Measurements from ENCODE around the gene SOD1.

Gene SOD1

DNA sequence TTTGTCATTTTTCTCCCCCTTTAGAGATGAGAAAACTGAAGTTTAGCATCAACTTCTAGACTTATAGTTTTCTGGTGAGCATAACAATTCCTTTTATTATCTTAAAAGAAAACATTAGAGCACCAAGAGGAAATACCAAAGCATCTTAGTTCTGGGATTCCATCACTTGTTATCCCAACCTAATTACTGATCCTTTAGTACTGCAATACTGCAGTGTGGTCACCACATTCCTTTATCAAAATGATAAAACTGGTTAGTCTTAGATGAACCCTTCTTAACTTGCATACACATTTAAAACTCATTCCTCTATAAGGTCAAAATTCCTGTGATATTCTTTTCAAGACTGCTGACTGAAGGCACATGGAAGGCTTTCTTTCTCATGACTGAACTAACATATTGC, 23.1 kb downstream of the SOD1 start:
- no peak for DNase-seq (ENCODE audit: low read depth, low spot score)

DNA sequence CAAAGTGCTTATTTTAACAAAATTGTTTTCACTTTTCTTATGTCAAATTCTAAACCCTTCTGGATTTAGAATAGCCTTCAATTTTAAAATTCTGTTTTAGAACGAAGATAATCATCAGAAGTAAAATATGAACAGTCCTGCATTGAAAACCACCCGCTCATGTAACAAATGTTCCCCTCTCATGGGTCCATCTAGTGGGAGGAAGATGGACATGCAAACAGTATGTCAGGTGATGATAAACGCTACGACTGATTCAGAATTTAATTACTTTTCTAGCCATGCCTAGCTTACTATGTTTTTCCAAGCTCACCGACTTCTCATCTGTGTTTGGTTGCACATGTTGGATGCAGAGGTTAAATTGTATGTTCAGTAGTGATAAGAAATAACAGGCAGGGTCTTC, 23.5 kb downstream of the SOD1 start:
- DNase-seq (ENCODE audit: low read depth, low spot score) = no peak

DNA sequence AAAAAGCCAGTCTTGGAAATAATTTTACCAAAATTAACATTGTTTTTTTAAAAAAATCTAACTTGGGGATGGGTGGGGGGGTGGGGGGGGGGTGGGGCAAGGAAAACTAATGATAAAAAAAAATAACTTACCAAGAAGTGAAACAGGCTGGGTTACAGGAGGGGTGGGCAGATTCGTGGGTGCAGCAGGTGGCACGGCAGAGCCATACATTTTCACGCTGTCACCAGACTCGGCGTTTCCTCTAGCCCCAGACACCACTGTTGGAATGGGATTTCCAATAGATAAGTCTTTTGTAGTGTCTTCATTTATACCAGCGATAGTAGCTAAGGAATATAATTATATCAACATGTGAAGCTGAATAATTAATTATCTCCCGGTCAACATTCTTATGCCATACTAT, 25.4 kb downstream of the SOD1 start:
- DNase-seq (ENCODE audit: low read depth, low spot score) = no peak

DNA sequence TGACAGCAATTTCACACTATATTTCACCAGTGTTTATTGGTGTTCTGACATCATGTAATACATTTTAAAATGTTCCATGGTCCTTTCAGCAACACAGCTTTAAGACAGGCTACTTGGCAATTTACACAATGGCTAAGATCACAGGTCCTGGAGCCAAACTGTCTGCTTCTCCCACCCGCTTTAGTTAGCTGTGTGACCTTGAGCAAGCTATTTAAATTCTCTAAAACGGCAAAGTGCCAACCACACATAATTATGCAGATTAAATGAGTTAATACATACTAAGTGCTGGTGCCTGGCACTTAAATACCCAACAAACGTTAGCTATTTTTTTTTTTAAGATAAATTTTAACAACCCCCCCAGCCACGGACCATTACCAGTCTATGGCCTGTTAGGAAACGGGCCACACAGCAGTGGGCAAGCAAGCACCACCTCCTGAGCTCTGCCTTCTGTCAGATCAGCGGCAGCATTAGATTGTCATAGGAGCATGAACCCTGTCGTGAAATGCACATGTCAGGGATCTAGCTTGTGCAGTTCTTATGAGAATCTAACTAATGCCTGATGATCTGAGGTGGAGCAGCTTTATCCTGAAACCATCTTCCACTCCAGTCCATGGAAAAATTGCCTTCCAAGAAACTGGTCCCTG, 26.9 kb downstream of the SOD1 start:
- no peak for DNase-seq (ENCODE audit: low read depth, low spot score)

DNA sequence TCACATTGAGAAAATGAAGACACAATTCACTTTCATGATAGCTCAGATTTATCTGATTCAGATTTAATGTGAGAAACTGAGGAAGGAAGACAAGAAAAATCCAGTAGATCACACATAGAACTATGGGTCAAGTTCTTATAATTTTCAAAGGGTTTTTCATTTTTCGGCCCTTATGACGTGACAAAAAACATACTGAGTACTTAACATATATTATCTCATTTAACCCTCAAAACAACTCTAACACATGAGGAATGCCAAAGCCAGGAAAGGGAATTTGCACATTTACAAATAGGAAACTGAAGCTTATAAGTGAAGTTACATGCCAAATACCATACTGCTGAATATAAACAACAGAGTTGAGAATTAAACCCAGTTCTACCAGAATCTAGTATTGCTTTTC, 27.6 kb downstream of the SOD1 start:
- DNase-seq (ENCODE audit: low read depth, low spot score) = no peak

DNA sequence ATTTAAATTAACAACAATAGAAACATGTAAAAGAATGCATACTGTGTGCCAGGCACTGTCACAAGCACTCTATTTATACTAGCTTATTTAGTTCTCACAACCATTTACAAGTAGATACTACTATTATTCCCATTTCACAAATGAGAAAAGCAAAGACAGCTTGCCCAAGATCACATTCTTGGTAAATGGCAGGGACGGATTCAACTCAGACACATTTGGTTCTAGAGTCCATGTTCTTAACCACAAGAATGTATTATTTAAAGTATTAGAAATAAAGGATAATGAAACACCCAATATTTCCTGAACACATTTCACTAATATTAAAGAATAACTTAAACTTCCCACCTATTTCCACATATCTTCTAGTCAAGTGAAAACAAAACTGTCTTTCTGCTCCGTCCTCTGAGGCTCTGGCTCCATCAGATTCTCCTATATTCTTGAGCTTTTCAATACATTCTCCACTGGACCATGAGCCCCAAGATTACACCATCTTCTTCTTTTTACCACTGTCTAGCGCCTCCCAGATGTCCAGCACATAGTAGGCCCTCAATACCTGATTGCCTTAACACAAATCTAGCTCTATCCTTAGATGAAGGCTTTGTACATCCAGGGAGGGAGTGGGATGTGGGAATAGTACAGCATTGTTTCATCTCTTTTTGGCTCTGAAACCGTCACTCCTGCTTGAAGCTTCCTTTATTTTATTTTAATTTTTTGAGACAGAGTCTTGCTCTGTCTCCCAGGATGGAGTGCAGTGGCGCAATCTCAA, 29.3 kb downstream of the SOD1 start:
- DNase-seq (ENCODE audit: low read depth, low spot score) = no peak

DNA sequence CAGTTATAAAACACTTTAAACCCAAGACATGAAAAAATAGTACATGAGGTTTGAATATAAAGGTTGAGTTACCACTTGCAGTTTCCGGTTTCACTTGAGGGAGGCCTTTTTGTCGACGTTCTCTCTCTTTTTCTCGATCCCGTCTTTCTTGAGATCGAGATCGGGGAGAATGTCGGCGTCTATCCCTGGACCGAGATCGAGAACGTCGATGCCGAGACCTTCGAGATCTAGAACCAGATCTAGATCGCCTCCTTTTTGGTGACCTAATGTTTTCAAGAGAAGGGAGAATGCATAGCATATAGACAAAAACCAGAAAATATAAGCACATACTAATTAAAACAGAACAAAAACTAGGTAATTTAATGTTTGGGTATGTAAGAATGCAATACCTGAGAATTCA, 33.7 kb downstream of the SOD1 start:
- no peak for DNase-seq (ENCODE audit: low read depth, low spot score)

DNA sequence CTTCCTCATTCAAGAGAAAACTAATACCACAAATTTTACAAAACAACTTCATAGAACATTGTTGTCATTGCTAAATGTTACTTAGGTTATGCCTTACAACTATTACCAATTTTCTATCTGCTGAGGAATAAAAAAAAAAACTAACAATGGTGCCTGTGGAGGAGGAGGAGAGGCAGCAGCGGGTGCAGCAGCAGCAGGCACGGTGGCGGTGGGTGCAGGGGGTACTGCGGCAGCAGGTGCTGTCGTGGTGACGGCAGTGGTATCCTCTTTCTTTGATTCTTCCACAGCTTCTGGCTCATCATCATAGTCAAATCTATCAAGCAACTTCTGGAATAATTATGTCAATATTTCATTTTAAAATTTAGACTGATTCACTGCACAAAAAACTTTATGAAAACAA, 36.9 kb downstream of the SOD1 start:
- DNase-seq (ENCODE audit: low read depth, low spot score) = no peak

DNA sequence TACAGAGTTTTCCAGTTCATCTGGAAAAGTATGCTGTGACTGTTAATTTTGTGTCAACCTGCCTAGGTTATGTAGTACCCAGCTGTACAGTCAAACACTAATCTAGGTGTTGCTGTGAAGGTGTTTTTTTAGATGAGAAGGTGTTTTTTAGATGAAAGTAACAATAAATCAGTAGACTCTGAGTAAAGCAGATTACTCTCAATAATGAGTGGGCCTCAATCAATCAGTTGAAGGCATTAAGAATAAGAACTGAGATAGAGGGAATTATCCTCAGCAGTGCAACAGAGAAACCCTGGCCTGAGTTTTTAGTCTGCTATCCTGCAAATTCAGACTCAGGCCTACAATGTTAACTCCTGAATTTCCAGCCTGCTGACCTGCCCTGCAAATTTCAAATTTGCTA, 39.0 kb downstream of the SOD1 start:
- DNase-seq (ENCODE audit: low read depth, low spot score) = no peak

DNA sequence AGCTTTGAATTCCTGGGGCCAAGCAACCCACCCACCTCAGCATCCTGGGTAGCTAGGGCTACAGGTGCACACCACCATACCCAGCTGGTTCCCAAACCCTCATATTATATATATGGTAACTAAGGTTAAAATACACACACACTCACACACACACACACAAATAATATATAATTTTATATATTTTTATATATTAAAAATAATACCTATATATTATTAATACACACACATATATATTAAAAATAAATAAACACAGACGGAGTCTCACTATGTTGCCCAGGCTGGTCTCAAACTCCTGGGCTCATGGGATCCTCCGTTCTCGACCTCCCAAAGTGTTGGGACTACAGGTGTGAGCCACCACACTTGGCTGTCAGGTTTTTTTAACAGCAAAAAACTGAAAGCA, 40.5 kb downstream of the SOD1 start:
- DNase-seq (ENCODE audit: low read depth, low spot score) = no peak

DNA sequence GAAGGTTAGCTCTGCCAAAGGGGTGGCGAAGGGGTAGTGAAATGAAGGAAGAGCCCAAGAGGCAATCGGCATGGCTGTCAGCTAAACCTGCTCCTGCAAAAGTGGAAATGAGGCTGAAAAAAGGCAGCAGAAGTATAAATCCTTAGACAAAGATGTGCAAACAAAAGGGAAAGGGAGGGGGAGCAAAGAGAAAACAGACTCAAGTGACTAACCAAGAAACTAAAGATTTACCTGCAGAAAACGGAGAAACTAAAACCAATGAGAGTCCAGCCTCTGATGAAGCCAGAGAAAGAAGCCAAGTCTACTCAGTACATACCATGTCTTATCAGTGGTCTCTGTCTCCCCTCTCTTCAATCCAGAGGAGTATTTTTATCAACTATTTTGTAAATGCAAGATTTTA, 47.1 kb downstream of the SOD1 start:
- DNase-seq (ENCODE audit: low read depth, low spot score) = no peak

DNA sequence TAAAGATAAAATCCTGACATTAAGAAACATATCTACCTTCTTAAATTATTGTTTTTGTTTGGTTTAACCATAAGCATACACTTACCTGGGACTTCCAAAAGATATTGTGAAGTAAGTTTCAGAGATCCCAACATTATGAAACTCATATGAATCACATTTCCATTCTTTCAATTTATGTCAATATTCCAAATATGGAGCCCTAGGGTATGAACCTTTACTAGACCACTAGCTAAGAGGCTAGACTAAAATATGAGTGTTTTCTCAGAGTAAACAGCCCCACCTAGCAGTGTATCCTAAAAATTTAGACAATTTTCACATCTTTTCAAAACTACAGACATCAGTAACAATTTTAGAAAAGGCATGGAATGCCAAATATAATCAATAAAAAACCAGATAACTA, 48.0 kb downstream of the SOD1 start:
- no peak for DNase-seq (ENCODE audit: low read depth, low spot score)

DNA sequence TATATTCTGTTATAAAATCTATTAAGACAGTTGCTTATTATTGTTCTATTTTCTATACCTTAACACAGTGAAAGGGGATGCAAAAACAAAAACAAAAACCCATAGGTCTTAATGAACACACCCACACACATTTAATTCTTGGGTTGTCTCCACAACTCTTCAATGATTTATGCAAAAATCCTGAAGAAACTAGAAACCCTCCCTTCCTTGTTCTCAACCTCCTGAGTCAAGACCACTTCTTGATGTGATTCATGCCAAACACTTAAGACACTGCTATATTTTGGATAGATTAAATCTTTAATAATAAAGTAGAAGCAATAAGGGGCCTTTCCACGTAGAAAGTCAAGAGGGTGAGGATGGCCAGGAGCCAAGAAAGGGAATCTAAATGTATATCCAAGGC, 49.0 kb downstream of the SOD1 start:
- DNase-seq (ENCODE audit: low read depth, low spot score) = no peak

DNA sequence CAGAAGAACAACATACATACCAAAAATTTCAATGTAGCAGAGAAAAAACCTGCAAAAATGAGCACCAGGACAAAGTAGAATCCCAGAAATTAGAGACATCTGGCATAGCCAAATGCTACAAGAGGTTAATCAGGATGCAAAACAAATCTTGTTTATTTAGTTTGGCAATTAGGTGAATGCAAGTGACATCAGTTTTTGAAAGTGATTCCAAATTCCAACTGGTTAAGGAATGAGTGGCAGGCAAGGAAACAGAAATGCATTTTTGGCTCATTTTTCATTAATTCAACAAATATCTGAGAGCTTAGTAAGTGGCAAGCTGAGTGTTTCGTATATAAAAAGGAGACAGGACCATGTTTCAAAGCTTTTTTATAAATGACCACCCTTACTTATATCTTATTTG, 51.1 kb downstream of the SOD1 start:
- no peak for DNase-seq (ENCODE audit: low read depth, low spot score)

DNA sequence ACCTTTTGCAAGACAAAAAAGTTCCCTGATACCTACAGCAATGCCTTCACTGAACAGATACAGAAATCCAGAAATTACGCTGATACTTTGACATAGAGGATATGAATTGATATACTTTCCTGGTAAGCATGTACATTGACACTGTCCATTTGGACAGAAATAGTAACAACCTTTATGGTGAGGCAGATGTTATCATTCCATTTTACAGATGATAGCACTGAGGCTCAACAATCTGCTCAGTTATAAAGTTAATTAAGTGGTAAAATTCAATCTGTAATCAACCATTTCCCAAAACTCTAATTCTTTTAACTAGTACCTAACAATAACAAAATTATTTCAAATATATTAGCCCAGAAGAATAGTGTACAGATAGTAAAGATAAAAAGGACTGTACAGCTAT, 51.8 kb downstream of the SOD1 start:
- DNase-seq (ENCODE audit: low read depth, low spot score) = no peak

DNA sequence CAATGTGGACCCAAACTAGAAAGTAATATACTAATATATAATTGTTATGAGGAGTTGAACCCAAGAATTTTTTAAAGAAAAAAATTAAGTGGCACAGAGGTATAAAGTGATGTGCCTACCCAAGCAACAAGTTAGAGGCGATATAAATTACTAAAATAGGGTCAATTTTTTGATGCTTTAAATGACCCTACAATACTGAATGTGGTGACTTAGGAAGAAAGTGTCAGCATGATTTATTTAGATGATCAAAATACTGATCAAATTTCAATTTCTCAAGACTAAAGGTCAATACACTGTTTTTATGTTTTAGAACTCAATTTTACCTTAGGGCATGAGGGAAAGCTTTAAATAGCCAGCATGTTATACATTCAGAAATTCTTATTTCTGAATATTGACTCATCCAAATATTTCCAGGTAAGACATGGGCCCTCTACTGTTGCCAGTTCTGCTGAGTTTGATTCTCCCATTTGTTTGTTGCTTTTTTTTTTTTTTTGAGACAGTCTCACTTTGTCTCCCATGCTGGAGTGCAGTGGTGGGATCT, 52.3 kb downstream of the SOD1 start:
- DNase-seq (ENCODE audit: low read depth, low spot score) = no peak

DNA sequence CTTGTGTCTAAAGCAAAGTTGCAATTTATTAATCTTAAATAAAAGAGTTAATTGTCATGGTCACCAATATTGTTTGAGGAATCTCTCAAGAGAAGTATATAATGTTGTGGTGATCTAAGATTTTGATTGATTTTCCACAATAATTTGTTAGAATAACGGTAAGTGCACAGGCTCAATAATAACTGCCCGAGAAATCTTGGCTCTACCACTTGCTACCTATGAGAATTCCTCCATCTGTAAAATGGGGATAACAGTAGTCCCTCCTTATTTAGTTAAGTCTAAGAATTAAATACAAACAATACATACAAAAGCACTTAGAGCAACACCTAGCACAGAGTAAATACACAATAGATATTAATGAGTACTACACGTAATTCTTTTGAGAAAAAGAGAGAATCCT, 53.6 kb downstream of the SOD1 start:
- no peak for DNase-seq (ENCODE audit: low read depth, low spot score)

DNA sequence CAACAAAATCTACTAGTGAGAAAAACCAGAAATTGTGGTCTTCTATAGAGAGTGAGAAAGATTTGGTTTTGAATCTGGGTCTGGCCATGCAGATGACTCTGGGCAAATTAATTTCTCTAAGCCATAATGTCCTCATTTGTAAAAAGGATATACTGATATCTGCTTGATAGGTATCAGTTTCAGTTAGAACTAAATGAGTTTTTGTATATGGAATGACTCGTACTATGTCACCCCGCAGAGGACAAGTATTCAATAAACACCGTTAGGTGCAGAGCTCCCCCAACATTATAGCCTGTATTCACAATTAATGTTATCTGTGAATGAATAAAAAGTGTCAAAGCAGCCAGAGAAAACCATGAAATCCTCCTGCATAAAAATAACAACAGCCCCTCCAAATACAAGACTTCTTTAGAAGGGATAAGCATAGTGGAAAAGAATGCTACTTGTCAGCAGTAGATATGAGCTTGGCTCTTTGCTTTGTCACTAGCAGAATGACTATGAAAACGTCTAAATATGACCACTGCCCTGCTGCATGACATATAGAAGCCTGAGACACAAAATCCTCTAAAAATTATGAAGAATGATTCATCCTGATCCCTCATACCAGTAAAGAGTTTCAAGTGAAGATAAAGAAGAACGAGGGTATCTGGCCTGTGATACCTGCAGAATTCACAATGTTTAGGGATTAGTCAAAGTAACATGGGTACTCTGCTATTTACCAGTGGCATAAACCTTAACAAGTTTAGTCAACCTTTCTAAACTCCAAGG, 54.7 kb downstream of the SOD1 start:
- no peak for DNase-seq (ENCODE audit: low read depth, low spot score)

DNA sequence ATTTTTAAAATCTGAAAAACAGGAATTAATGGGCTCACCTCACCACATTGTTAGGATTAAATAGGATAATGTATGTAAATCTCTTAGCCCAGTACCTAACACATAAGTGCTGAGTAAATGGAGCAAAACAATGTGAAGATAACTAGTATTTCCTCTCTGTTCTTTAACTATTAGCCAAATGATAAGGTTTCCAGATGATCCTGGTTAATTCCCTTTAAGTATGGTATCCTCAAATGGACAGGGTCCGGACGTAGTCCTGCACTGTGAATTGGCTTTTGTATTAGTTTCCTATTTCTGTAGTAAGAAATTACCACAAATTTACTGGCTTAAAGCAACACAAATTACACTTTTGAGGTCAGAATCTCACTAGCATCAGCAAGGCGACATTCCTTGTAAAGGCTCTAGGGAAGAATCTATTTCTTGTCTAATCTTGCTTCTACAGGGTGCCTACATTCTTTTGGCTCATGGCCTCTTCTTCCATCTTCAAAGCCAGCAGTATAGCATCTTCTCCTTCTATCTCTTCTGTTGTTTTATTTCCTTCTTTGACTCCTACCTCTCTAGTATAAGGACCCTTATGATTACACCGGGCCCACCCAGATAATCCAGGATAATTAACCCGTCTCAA, 55.4 kb downstream of the SOD1 start:
- no peak for DNase-seq (ENCODE audit: low read depth, low spot score)

DNA sequence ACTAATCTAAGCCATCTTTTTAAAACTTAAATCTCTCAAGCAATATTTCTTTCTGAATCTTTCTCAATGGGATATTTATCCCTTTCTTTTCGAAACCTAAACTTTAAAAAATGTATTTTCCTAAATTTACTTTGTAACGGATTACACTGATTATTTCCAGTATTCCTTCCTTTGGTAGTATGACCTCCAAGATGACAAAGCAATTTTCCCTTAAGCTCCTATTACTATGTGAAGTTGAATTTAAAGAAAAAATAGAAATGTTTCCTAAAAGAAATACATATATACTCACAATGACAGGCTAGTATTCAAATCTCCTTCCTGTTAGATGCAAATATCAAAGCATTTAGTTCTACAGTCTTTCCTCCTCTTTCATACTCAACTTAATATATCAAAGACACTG, 56.6 kb downstream of the SOD1 start:
- no peak for DNase-seq (ENCODE audit: low read depth, low spot score)

Measured in ELF-1 (cell line).